NT2/D1 (cell line): Measurements from ENCODE around the gene RBP2.

Source experiments
- SUZ12 ChIP-seq: IDR thresholded peaks from 2 replicates; pipeline ENCODE4 v1.6.1; 2011; ENCODE audit not compliant: insufficient read length, insufficient read depth; ENCODE audit errors: extremely low read depth
- YY1 ChIP-seq: IDR thresholded peaks from 2 replicates; pipeline ENCODE4 v1.6.1; 2011; ENCODE audit not compliant: insufficient read length, insufficient read depth
- ZNF274 ChIP-seq: IDR thresholded peaks from 2 replicates; pipeline ENCODE4 v1.6.1; 2011; ENCODE audit warnings: mild to moderate bottlenecking, low read depth, low read length

- TF ChIP-seq SUZ12 = no peak
- no peak for TF ChIP-seq ZNF274
- TF ChIP-seq YY1 = no peak
Measured at GRCh38 chr3:139473155-139473771, 3.1 kb downstream of the RBP2 start.
